Adrenal gland (tissue), 5 donors: ENCODE measurements around the gene TMA7B.

Source experiments
- CTCF ChIP-seq, 6 experiments: fragments of 450-650 bp in 4 of 6; fragments of 200-600 bp in 2 of 6; sonication (generic) in 1 of 6; IDR thresholded peaks; 1 replicate in 5 of 6; 2 replicates in 1 of 6; pipeline versions ENCODE4 v1.5.1 to v1.8.0; 2016 to 2021; ENCODE audit warnings: antibody characterized with exemption in 6 of 6, mild to moderate bottlenecking in 2 of 6, moderate library complexity in 1 of 6
- POLR2A ChIP-seq, 2 donors: fragments of 450-650 bp; IDR thresholded peaks; one replicate each; pipeline ENCODE4 v1.6.1; 2017; ENCODE audit warnings: antibody characterized with exemption in 2 of 2, mild to moderate bottlenecking in 2 of 2, moderate library complexity in 1 of 2
- donor health status: DM: no; HTN: no; CAD: no.

GRCh38 chr22:39979048-39979447, 18.9 kb downstream of the TMA7B start:
- no peak for TF ChIP-seq CTCF (IDR thresholded peaks at IDR 0.05)
- no peak for TF ChIP-seq POLR2A (IDR thresholded peaks at IDR 0.05)
